ENCODE data around the gene INO80. TPM values are rescaled to one million over a fixed set of nuclear protein-coding genes. Genes with fewer than 3 reads are reported as not detected.

Gene INO80
- total and polyA plus RNA-seq, 2 donors (not counting 3 experiments of a cell fraction or from before 2014, with no cell fraction given): 5.7 to 29.1 TPM

DNA sequence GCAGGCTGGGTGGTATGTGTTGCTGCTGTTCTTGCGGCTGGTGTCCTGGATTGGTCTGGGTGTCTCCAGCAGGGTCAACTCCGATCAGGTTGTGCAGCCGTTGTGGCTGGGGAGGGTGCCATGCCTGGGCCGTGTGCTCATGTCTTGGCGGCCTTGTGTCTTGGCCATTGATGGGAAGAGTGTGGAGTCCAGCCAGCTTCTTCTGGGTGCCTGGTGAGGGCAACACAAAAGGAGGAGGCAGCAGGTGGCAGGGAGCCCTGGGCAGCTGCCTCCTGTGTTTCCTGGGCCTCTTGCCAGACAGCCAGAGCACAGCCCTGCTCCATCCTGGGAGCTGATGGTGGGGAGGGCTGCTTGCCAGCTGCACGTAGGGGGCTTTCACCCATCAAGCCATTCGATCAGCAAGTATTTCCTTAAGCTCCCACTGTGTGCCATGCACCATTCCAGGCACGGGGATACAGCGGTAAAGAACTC lies 158.5 kb downstream of the INO80 start:
- dilution Hi-C loops (cut with MboI; ENCODE audit: extremely low pct_ligation_motif_present, low sequenced_read_pairs): no loop called here

GRCh38 chr15:40957041-40957555 lies 159.0 kb downstream of the INO80 start:
- H2AFZ ChIP-seq (ENCODE audit: low read depth, low read length): no peak overlapping the region
- BruUV-seq (replicated peaks): no TSS peak
- H3K4me1 ChIP-seq (ENCODE audit: control insufficient read depth, extremely low read depth, insufficient read depth, low read length): peaks cover 10% of the 10 kb centered on the region
- intact Hi-C loops (cut with micrococcal nuclease) (no loop called here), dilution Hi-C loops (cut with MboI; ENCODE audit: extremely low pct_ligation_motif_present, low sequenced_read_pairs) (no loop called here)
- H3K4me3 ChIP-seq (replicated peaks in 1 of 3; ENCODE audit: insufficient read depth in 1 of 3, low read depth in 1 of 3, low read length in 3 of 3): no peak overlapping the region
- no peaks in the 10 kb centered on the region for H3K27me3 ChIP-seq (ENCODE audit: control insufficient read depth in 2 of 2, insufficient read depth in 2 of 2, low read length in 2 of 2)
- POLR2A ChIA-PET: no interaction called here
- no peaks in the 10 kb centered on the region for H3K9me3 ChIP-seq (replicated peaks; ENCODE audit: control insufficient read depth, insufficient read depth, low read length)
- no peak for TF ChIP-seq GATA2 (IDR thresholded peaks at IDR 0.05; ENCODE audit: insufficient read depth, insufficient read length, low read depth, low read length)
- TF ChIP-seq MAX (IDR thresholded peaks at IDR 0.05; ENCODE audit: insufficient read depth, insufficient read length): no peak
- TF ChIP-seq POLR2AphosphoS5 (IDR thresholded peaks at IDR 0.05; ENCODE audit: insufficient read depth, low read depth, low read length): no peak
- no peak for TF ChIP-seq EZH2 (IDR thresholded peaks at IDR 0.05; ENCODE audit: borderline replicate concordance, low read depth, low read length, severe bottlenecking)
- TF ChIP-seq POLR2A (IDR thresholded peaks at IDR 0.05; ENCODE audit: low read depth, low read length): no peak
- TF ChIP-seq CTCF (IDR thresholded peaks at IDR 0.05; ENCODE audit: extremely low read depth in 1 of 2, insufficient read depth in 1 of 2, low read depth in 1 of 2, low read length in 2 of 2): no peak
- no peak for TF ChIP-seq FOS (IDR thresholded peaks at IDR 0.05; ENCODE audit: borderline replicate concordance, insufficient read depth, low read length)
- no peak for TF ChIP-seq MYC (IDR thresholded peaks at IDR 0.05; ENCODE audit: low read depth, low read length)
- TF ChIP-seq JUN (IDR thresholded peaks at IDR 0.05; ENCODE audit: borderline replicate concordance, insufficient read depth, insufficient read length, low read depth): no peak
- H3K36me3 ChIP-seq (ENCODE audit: control insufficient read depth in 2 of 2, extremely low read depth in 1 of 2, insufficient read depth in 2 of 2, low read length in 2 of 2): peaks cover 0 to 2% of the 10 kb centered on the region in 2 experiments
- no peak overlapping the region for H3K4me2 ChIP-seq (ENCODE audit: insufficient read depth, low read length)
- CTCF ChIA-PET: interaction anchor here (0.9 to 9.3 kb wide), 4 partner anchors 16 to 62 kb away, joined by 3 to 101 read pairs (median 4); no protein-coding TSS in a partner anchor
- no peaks in the 10 kb centered on the region for H3K79me2 ChIP-seq (ENCODE audit: control insufficient read depth, insufficient read depth, low read length)
- H3K9me1 ChIP-seq (replicated peaks; ENCODE audit: control insufficient read depth, extremely low read depth, insufficient read depth, low read length): no peaks in the 10 kb centered on the region
- no peaks in the 10 kb centered on the region for H4K20me1 ChIP-seq (replicated peaks; ENCODE audit: control insufficient read depth, extremely low read depth, insufficient read depth, low read length)
- no peak overlapping the region for H3K9ac ChIP-seq (replicated peaks; ENCODE audit: extremely low read depth, insufficient read depth, low read length)
- DNase-seq (ENCODE audit: low read depth, low spot score) (no peak), FAIRE-seq (no peak)
- no peak overlapping the region for H3K27ac ChIP-seq (ENCODE audit: insufficient read depth, low read depth, low read length)

More for the DNA sequence above, 158.5 kb downstream of the INO80 start:
- Histone ChIP-seq H3K9me1 (replicated peaks; ENCODE audit: control insufficient read depth, extremely low read depth, insufficient read depth, low read length) (no peaks in the 10 kb centered on the region), H3K27ac (ENCODE audit: insufficient read depth, low read depth, low read length) (no peak overlapping the region), H3K4me3 (replicated peaks in 1 of 3; ENCODE audit: insufficient read depth in 1 of 3, low read depth in 1 of 3, low read length in 3 of 3) (no peak overlapping the region), H3K4me1 (ENCODE audit: control insufficient read depth, extremely low read depth, insufficient read depth, low read length) (peaks cover 5% of the 10 kb centered on the region), H3K9me3 (replicated peaks; ENCODE audit: control insufficient read depth, insufficient read depth, low read length) (no peaks in the 10 kb centered on the region), H3K79me2 (ENCODE audit: control insufficient read depth, insufficient read depth, low read length) (no peaks in the 10 kb centered on the region), H3K9ac (replicated peaks; ENCODE audit: extremely low read depth, insufficient read depth, low read length) (no peak overlapping the region), H3K36me3 (ENCODE audit: control insufficient read depth in 2 of 2, extremely low read depth in 1 of 2, insufficient read depth in 2 of 2, low read length in 2 of 2) (peaks cover 0 to 2% of the 10 kb centered on the region in 2 experiments), H4K20me1 (replicated peaks; ENCODE audit: control insufficient read depth, extremely low read depth, insufficient read depth, low read length) (no peaks in the 10 kb centered on the region), H2AFZ (ENCODE audit: low read depth, low read length) (no peak overlapping the region), H3K4me2 (ENCODE audit: insufficient read depth, low read length) (no peak overlapping the region), H3K27me3 (ENCODE audit: control insufficient read depth in 2 of 2, insufficient read depth in 2 of 2, low read length in 2 of 2) (no peaks in the 10 kb centered on the region)
- ChIA-PET CTCF (interaction anchor here (0.9 to 9.3 kb wide), 3 partner anchors 16 to 54 kb away, joined by 3 to 101 read pairs (median 5); no protein-coding TSS in a partner anchor), POLR2A (no interaction called here)
- no peak for FAIRE-seq
- no peak for DNase-seq (ENCODE audit: low read depth, low spot score)
- intact Hi-C loops (cut with micrococcal nuclease): no loop called here
- TF ChIP-seq POLR2AphosphoS5 (IDR thresholded peaks at IDR 0.05; ENCODE audit: insufficient read depth, low read depth, low read length) (no peak), FOS (IDR thresholded peaks at IDR 0.05; ENCODE audit: borderline replicate concordance, insufficient read depth, low read length) (no peak)
- no TSS peak for BruUV-seq (replicated peaks)

Measured in endothelial cell of umbilical vein (primary cell).